ENCODE data around the gene OPA1.

GRCh38 chr3:193563426-193563825 lies 29.6 kb upstream of the OPA1 start:
- no peak for TF ChIP-seq CTCF (IDR thresholded peaks at IDR 0.05)
- TF ChIP-seq EP300 (IDR thresholded peaks at IDR 0.05) = no peak
- TF ChIP-seq POLR2A (IDR thresholded peaks at IDR 0.05) = no peak
- no peak for TF ChIP-seq POLR2AphosphoS5 (IDR thresholded peaks at IDR 0.05)

Measured in suprapubic skin (tissue), 4 donors.